ENCODE measurements around the gene BEST2. TPM values are rescaled to one million over a fixed set of nuclear protein-coding genes. Genes with fewer than 3 reads are reported as not detected.

The BEST2 gene
- polyA plus RNA-seq, 6 donors from 2014 or later, result 0.23 TPM; not detected in 5

Other genes starting within 250 kb of the BEST2 start
- gene ZNF564, start 200.3 kb upstream of the BEST2 start, polyA plus RNA-seq (ENCODE audit: low read depth in 6 of 6), result 10 to 100 TPM; 14.8 to 22.7 (median 18.7) TPM
- gene ZNF490, start 141.0 kb upstream of the BEST2 start, polyA plus RNA-seq (ENCODE audit: low read depth in 6 of 6), result 10 to 100 TPM in 4 of 6 donors, 1 to 10 TPM in 1, not detected in 1; 9.7 to 13.1 (median 12.2) TPM
- gene ZNF791, start 140.9 kb upstream of the BEST2 start, polyA plus RNA-seq (ENCODE audit: low read depth in 6 of 6), result 10 to 100 TPM; 22.8 to 44.1 (median 28.2) TPM
- gene MAN2B1, start 85.0 kb upstream of the BEST2 start, polyA plus RNA-seq (ENCODE audit: low read depth in 6 of 6), result 10 to 100 TPM; 64.1 to 97.0 (median 76.9) TPM
- gene WDR83, start 85.0 kb upstream of the BEST2 start, polyA plus RNA-seq (ENCODE audit: low read depth in 6 of 6), result 10 to 100 TPM; 12.6 to 34.5 (median 17.5) TPM
- 100 to 1,000 TPM in 2 of 6 donors, 10 to 100 TPM in 4; 83.5 to 132 (median 85.5) TPM for gene DHPS, start 69.9 kb upstream of the BEST2 start, polyA plus RNA-seq (ENCODE audit: low read depth in 6 of 6)
- not detected for gene GNG14, start 63.8 kb upstream of the BEST2 start, polyA plus RNA-seq (ENCODE audit: low read depth in 6 of 6)
- 1 to 10 TPM; 2.0 to 5.8 (median 4.9) TPM for gene FBXW9, start 55.2 kb upstream of the BEST2 start, polyA plus RNA-seq (ENCODE audit: low read depth in 6 of 6)
- gene TNPO2, start 27.9 kb upstream of the BEST2 start, polyA plus RNA-seq (ENCODE audit: low read depth in 6 of 6), result 1 to 10 TPM in 5 of 6 donors, not detected in 1; 1.7 to 3.5 (median 2.7) TPM
- 100 to 1,000 TPM; 207 to 269 (median 230) TPM for gene TRIR, start 17.1 kb upstream of the BEST2 start, polyA plus RNA-seq (ENCODE audit: low read depth in 6 of 6)
- 100 to 1,000 TPM in 1 of 6 donors, 10 to 100 TPM in 5; 46.3 to 105 (median 53.5) TPM for gene GET3, start 14.3 kb upstream of the BEST2 start, polyA plus RNA-seq (ENCODE audit: low read depth in 6 of 6)
- gene HOOK2, start 23.8 kb downstream of the BEST2 start, polyA plus RNA-seq (ENCODE audit: low read depth in 6 of 6), result 1 to 10 TPM; 1.1 to 7.1 (median 3.3) TPM
- gene JUNB, start 39.7 kb downstream of the BEST2 start, polyA plus RNA-seq (ENCODE audit: low read depth in 6 of 6), result 1,000 to 10,000 TPM in 5 of 6 donors, 100 to 1,000 TPM in 1; 777 to 2,686 (median 1,649) TPM
- 100 to 1,000 TPM in 5 of 6 donors, 10 to 100 TPM in 1; 96.8 to 203 (median 126) TPM for gene PRDX2, start 50.0 kb downstream of the BEST2 start, polyA plus RNA-seq (ENCODE audit: low read depth in 6 of 6)
- 1 to 10 TPM in 5 of 6 donors, not detected in 1; 2.0 to 6.6 (median 5.2) TPM for gene THSD8, start 50.3 kb downstream of the BEST2 start, polyA plus RNA-seq (ENCODE audit: low read depth in 6 of 6)
- gene RNASEH2A, start 54.8 kb downstream of the BEST2 start, polyA plus RNA-seq (ENCODE audit: low read depth in 6 of 6), result 10 to 100 TPM; 19.7 to 30.9 (median 25.1) TPM
- not detected for gene RTBDN, start 82.8 kb downstream of the BEST2 start, polyA plus RNA-seq (ENCODE audit: low read depth in 6 of 6)
- 1 to 10 TPM in 3 of 6 donors, under 1 TPM in 2, not detected in 1; 0.10 to 2.5 (median 1.0) TPM for gene MAST1, start 86.7 kb downstream of the BEST2 start, polyA plus RNA-seq (ENCODE audit: low read depth in 6 of 6)
- 10 to 100 TPM; 24.5 to 55.8 (median 40.6) TPM for gene DNASE2, start 129.7 kb downstream of the BEST2 start, polyA plus RNA-seq (ENCODE audit: low read depth in 6 of 6)
- not detected for gene KLF1, start 135.4 kb downstream of the BEST2 start, polyA plus RNA-seq (ENCODE audit: low read depth in 6 of 6)
- 10 to 100 TPM in 5 of 6 donors, 1 to 10 TPM in 1; 7.8 to 16.3 (median 13.4) TPM for gene GCDH, start 139.4 kb downstream of the BEST2 start, polyA plus RNA-seq (ENCODE audit: low read depth in 6 of 6)
- under 1 TPM in 1 of 6 donors, not detected in 5; 0.21 TPM for gene SYCE2, start 167.5 kb downstream of the BEST2 start, polyA plus RNA-seq (ENCODE audit: low read depth in 6 of 6)
- gene FARSA, start 181.9 kb downstream of the BEST2 start, polyA plus RNA-seq (ENCODE audit: low read depth in 6 of 6), result 10 to 100 TPM; 33.8 to 63.0 (median 44.0) TPM
- gene CALR, start 186.8 kb downstream of the BEST2 start, polyA plus RNA-seq (ENCODE audit: low read depth in 6 of 6), result 100 to 1,000 TPM in 5 of 6 donors, 10 to 100 TPM in 1; 97.4 to 189 (median 155) TPM
- gene RAD23A, start 194.1 kb downstream of the BEST2 start, polyA plus RNA-seq (ENCODE audit: low read depth in 6 of 6), result 100 to 1,000 TPM in 3 of 6 donors, 10 to 100 TPM in 3; 82.9 to 119 (median 99.3) TPM
- 10 to 100 TPM; 49.4 to 65.9 (median 52.7) TPM for gene GADD45GIP1, start 205.4 kb downstream of the BEST2 start, polyA plus RNA-seq (ENCODE audit: low read depth in 6 of 6)
- gene DAND5, start 217.8 kb downstream of the BEST2 start, polyA plus RNA-seq (ENCODE audit: low read depth in 6 of 6), result not detected
- 1 to 10 TPM in 2 of 6 donors, under 1 TPM in 2, not detected in 2; 0.21 to 2.1 (median 1.1) TPM for gene NFIX, start 243.7 kb downstream of the BEST2 start, polyA plus RNA-seq (ENCODE audit: low read depth in 6 of 6)

All from naive B cell (primary cell).